Cardiac fibroblast (primary cell): ENCODE data around the gene SNX10.

Experiments
- DNase-seq, 2 donors: peaks; one replicate each; pipeline versions ENCODE4 v3.0.0 to v3.0.0-alpha.2; 2010; ENCODE audit warnings: low read depth in 2 of 2
- H3K4me3 ChIP-seq, 2 donors: replicated peaks in 1 of 2; 1 replicate in 1 of 2; 2 replicates in 1 of 2; pipeline ENCODE4 v1.5.1; 2011; ENCODE audit warnings: low read depth in 2 of 2, low read length in 2 of 2, mild to moderate bottlenecking in 2 of 2, moderate library complexity in 1 of 2
- TF ChIP-seq, protein P1 (sequence below): IDR thresholded peaks from one replicate; pipeline ENCODE4 v1.5.1; 2011; ENCODE audit warnings: low read depth, mild to moderate bottlenecking, low read length, inconsistent platforms

Gene SNX10

DNA sequence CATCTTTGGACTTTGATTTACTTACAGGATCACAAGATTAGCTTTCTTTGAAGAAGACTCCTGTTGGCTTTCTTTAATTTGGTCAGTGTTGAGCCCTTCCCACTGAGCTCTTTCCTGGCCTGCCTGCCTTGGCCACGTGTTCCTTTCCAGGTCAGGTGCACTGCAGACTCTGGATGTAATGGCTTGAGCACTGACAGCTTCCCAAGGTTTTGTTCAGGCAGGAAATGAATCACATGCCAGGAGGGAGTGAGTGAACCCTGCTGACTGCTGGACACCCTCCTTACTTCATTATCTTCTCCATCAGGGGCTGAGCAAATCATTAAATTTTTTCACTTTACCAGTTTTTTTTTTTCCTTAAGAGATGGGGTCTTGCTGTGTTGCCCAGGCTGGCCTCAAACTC, 29.8 kb downstream of the SNX10 start:
- DNase-seq = no peak
- TF ChIP-seq, protein P1, sequence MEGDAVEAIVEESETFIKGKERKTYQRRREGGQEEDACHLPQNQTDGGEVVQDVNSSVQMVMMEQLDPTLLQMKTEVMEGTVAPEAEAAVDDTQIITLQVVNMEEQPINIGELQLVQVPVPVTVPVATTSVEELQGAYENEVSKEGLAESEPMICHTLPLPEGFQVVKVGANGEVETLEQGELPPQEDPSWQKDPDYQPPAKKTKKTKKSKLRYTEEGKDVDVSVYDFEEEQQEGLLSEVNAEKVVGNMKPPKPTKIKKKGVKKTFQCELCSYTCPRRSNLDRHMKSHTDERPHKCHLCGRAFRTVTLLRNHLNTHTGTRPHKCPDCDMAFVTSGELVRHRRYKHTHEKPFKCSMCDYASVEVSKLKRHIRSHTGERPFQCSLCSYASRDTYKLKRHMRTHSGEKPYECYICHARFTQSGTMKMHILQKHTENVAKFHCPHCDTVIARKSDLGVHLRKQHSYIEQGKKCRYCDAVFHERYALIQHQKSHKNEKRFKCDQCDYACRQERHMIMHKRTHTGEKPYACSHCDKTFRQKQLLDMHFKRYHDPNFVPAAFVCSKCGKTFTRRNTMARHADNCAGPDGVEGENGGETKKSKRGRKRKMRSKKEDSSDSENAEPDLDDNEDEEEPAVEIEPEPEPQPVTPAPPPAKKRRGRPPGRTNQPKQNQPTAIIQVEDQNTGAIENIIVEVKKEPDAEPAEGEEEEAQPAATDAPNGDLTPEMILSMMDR = no peak
- H3K4me3 ChIP-seq = no peak overlapping the region

DNA sequence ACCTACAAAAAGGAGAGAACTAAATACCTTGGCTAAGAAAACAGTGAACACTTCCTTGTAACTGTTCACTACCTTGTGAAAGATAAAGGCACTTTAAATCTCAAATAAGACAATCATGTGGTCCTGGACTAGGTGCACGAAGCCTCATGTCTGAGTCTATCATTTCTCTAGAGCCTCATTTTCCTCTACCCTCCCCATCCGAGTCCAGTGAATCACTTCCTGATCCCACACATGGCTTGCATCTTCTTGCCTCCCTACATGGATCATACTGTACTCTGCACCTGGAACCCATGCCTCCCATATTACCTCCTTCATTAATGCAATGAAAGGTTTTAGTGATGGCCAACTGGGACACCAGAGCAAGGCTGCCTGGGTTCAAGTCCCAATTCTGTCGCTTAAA, 34.5 kb downstream of the SNX10 start:
- DNase-seq = no peak
- no peak overlapping the region for H3K4me3 ChIP-seq

GRCh38 chr7:26328498-26329390, 37.1 kb downstream of the SNX10 start:
- H3K4me3 ChIP-seq = no peak overlapping the region
- TF ChIP-seq, protein P1 = no peak
- no peak for DNase-seq

More for the DNA sequence above, 34.5 kb downstream of the SNX10 start:
- TF ChIP-seq, protein P1 = no peak

- TF ChIP-seq, protein P1 = no peak
- H3K4me3 ChIP-seq = no peak overlapping the region
- no peak for DNase-seq
Observed at GRCh38 chr7:26329520-26330255, 38.0 kb downstream of the SNX10 start.

DNA sequence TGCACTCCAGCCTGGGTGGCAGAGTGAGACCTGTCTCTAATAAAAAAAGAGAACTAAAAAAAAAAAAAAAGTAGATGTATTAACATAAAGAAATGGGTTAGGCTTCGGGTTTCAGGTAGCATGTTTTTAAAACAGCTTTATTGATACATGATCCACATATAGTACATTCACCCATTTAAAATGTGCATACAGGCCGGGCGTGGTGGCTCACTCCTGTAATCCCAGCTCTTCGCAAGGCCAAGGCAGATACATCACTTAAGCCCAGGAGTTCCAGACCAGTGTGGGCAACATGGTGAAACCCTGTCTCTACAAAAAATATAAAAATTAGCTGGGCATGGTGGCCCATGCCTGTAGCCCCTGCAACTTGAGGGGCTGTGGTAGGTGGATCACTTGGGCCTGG, 39.5 kb downstream of the SNX10 start:
- no peak for DNase-seq
- TF ChIP-seq, protein P1 = no peak

GRCh38 chr7:26331789-26332188, 40.1 kb downstream of the SNX10 start:
- no peak for DNase-seq
- H3K4me3 ChIP-seq = no peak overlapping the region
- TF ChIP-seq, protein P1 = no peak

More for the DNA sequence above, 39.5 kb downstream of the SNX10 start:
- no peak overlapping the region for H3K4me3 ChIP-seq
